Vagina (tissue), 2 donors: ENCODE results near the gene MCCD1. TPM values are rescaled to one million over a fixed set of nuclear protein-coding genes. Genes with fewer than 3 reads are reported as not detected.

Source experiments
- DNase-seq, 2 donors: peaks; one replicate each; pipeline ENCODE4 v3.0.0-alpha.2; 2017; ENCODE audit errors: extremely low spot score in 2 of 2
- H3K27ac ChIP-seq: fragments of 200-600 bp; sonication (generic); one replicate; pipeline ENCODE4 v1.5.1; 2019
- H3K27me3 ChIP-seq: fragments of 200-600 bp; sonication (generic); one replicate; pipeline ENCODE4 v1.5.1; 2019
- H3K36me3 ChIP-seq, 2 donors: fragments of 200-600 bp; sonication (generic); one replicate each; pipeline ENCODE4 v1.5.1; 2017 to 2019
- H3K4me1 ChIP-seq: fragments of 200-600 bp; sonication (generic); one replicate; pipeline ENCODE4 v1.5.1; 2019
- H3K4me3 ChIP-seq, 2 donors: fragments of 200-600 bp; sonication (generic); 1 replicate in 1 of 2; 2 replicates in 1 of 2; pipeline ENCODE4 v1.5.1; 2016 to 2019
- H3K9me3 ChIP-seq: fragments of 200-600 bp; sonication (generic); one replicate; pipeline ENCODE4 v1.5.1; 2019
- POLR2A ChIP-seq, 2 donors: fragments of 450-650 bp; IDR thresholded peaks; one replicate each; pipeline ENCODE4 v1.6.1; 2017; ENCODE audit warnings: antibody characterized with exemption in 2 of 2, mild to moderate bottlenecking in 2 of 2, moderate library complexity in 2 of 2
- POLR2AphosphoS5 ChIP-seq, 2 donors: sonication (generic); formaldehyde crosslinking; IDR thresholded peaks; one replicate each; pipeline ENCODE4 v1.9.0; 2017; ENCODE audit warnings: antibody characterized with exemption in 2 of 2, mild to moderate bottlenecking in 2 of 2, low read depth in 1 of 2; ENCODE audit not compliant: insufficient read depth in 1 of 2
- intact Hi-C: fragments of 100-400 bp; cut with DNase I; formaldehyde crosslinking; loops from one replicate; pipeline ENCODE4 v1.15.1; 2023
- total RNA-seq: library from RNA; depleted of rRNA; stranded (reverse); fragments of >200 nt; gene quantifications from one replicate; pipeline ENCODE4 v1.2.3, GENCODE V29; 2016
- TF ChIP-seq, protein P1 (sequence below), 3 experiments: fragments of 450-650 bp in 2 of 3; fragments of 200-600 bp in 1 of 3; sonication (generic) in 1 of 3; IDR thresholded peaks; one replicate each; pipeline ENCODE4 v1.5.1; 2017 to 2019; ENCODE audit warnings: antibody characterized with exemption in 3 of 3, mild to moderate bottlenecking in 2 of 3, moderate library complexity in 2 of 3

Gene MCCD1
- total RNA-seq, 1 donor from 2014 or later, result not detected

DNA sequence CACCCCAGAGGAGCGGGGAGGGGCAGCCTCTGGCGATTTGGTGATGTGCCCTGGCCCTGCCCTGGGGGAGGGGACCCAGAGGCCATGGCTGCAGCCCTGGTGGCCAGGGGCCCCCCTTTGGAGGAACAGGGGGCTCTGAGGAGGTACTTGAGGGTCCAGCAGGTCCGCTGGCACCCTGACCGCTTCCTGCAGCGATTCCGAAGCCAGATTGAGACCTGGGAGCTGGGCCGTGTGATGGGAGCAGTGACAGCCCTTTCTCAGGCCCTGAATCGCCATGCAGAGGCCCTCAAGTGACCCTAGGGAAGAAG, 29.5 kb downstream of the MCCD1 start:
- no peak for DNase-seq
- H3K4me1 ChIP-seq, result peaks cover 23% of the 10 kb centered on the region
- intact Hi-C loops, result no loop called here
- no peak overlapping the region for H3K27ac ChIP-seq
- TF ChIP-seq, protein P1, sequence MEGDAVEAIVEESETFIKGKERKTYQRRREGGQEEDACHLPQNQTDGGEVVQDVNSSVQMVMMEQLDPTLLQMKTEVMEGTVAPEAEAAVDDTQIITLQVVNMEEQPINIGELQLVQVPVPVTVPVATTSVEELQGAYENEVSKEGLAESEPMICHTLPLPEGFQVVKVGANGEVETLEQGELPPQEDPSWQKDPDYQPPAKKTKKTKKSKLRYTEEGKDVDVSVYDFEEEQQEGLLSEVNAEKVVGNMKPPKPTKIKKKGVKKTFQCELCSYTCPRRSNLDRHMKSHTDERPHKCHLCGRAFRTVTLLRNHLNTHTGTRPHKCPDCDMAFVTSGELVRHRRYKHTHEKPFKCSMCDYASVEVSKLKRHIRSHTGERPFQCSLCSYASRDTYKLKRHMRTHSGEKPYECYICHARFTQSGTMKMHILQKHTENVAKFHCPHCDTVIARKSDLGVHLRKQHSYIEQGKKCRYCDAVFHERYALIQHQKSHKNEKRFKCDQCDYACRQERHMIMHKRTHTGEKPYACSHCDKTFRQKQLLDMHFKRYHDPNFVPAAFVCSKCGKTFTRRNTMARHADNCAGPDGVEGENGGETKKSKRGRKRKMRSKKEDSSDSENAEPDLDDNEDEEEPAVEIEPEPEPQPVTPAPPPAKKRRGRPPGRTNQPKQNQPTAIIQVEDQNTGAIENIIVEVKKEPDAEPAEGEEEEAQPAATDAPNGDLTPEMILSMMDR (IDR thresholded peaks at IDR 0.05), result no peak
- no peak for TF ChIP-seq POLR2A (IDR thresholded peaks at IDR 0.05)
- TF ChIP-seq POLR2AphosphoS5 (IDR thresholded peaks at IDR 0.05; ENCODE audit: insufficient read depth in 1 of 2, low read depth in 1 of 2), result no peak
- peaks cover 0 to 31% of the 10 kb centered on the region in 2 donors for H3K36me3 ChIP-seq
- H3K4me3 ChIP-seq, result no peak overlapping the region
- no peaks in the 10 kb centered on the region for H3K27me3 ChIP-seq
- H3K9me3 ChIP-seq, result no peaks in the 10 kb centered on the region

DNA sequence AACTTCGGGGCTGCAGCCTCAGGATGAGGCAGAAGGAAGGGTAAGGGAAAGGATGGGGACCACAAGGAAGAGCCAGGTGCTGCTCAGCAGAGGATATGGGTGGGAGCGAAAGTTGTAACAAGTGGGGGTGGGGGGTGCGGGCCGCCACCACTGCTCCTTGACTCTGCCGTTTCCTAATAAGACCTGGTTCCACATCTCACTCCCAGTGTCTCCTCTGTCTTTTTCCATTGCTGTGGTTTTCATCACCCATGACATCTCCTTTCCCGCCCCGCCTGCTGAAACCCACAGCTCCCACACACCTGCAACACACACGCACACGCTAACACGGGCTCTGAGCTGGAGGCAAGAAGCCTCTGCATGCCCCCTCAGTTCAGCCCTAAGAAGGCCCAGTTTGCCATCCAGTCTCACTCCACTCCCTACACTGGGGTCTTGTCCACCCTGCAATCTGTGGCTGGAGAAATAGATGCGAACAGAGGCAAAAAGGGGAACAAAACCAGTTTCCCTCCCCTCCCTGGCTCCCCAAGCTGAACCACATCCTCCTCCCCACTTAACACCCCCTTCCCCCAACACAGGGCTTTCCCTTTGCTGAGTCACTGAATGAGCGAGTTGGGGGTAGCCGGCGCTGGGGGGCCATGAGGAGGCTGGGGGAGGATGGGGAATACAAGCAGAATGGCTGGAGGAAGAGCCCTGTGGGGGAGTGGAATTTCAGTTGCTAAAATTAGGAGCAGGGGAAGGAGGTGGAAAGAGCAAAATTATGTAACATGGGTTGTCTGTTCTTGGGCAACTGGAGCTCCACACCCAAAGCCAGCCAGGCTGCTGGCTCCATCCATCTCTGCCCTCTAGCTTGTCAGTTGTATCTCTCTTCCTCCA, 30.1 kb downstream of the MCCD1 start:
- Histone ChIP-seq H3K4me1 (peaks cover 23% of the 10 kb centered on the region), H3K27ac (peak overlapping the region; percentile 18), H3K36me3 (peaks cover 0 to 31% of the 10 kb centered on the region in 2 donors), H3K9me3 (no peaks in the 10 kb centered on the region), H3K4me3 (no peak overlapping the region), H3K27me3 (no peaks in the 10 kb centered on the region)
- DNase-seq, result no peak
- intact Hi-C loops, result no loop called here
- TF ChIP-seq, protein P1 (IDR thresholded peaks at IDR 0.05), result no peak
- no peak for TF ChIP-seq POLR2A (IDR thresholded peaks at IDR 0.05)
- TF ChIP-seq POLR2AphosphoS5 (IDR thresholded peaks at IDR 0.05; ENCODE audit: insufficient read depth in 1 of 2, low read depth in 1 of 2), result no peak

DNA sequence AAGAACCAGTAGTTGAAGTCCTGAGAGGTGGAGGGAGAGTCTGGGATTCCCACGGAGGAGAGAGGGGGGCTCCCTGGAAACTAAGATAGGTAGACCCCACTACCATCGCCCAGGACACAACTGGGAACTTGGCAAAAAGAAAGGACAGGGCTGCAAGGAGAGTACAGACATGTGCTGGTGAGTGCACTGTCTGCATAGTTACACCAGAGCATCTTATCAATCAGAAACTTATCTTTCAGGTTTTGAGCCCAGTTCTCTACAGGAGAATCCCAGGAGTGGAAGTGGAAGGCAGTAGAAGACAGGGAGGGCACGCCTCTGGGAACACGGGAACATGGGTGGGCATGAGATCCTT, 30.8 kb downstream of the MCCD1 start:
- DNase-seq, result no peak
- Histone ChIP-seq H3K4me3 (no peak overlapping the region), H3K27me3 (no peaks in the 10 kb centered on the region), H3K9me3 (no peaks in the 10 kb centered on the region), H3K4me1 (peaks cover 23% of the 10 kb centered on the region), H3K36me3 (peaks cover 0 to 31% of the 10 kb centered on the region in 2 donors), H3K27ac (peak overlapping the region; percentile 18)
- TF ChIP-seq, protein P1 (IDR thresholded peaks at IDR 0.05), result no peak
- TF ChIP-seq POLR2AphosphoS5 (IDR thresholded peaks at IDR 0.05; ENCODE audit: insufficient read depth in 1 of 2, low read depth in 1 of 2), result no peak
- no peak for TF ChIP-seq POLR2A (IDR thresholded peaks at IDR 0.05)
- intact Hi-C loops, result no loop called here

DNA sequence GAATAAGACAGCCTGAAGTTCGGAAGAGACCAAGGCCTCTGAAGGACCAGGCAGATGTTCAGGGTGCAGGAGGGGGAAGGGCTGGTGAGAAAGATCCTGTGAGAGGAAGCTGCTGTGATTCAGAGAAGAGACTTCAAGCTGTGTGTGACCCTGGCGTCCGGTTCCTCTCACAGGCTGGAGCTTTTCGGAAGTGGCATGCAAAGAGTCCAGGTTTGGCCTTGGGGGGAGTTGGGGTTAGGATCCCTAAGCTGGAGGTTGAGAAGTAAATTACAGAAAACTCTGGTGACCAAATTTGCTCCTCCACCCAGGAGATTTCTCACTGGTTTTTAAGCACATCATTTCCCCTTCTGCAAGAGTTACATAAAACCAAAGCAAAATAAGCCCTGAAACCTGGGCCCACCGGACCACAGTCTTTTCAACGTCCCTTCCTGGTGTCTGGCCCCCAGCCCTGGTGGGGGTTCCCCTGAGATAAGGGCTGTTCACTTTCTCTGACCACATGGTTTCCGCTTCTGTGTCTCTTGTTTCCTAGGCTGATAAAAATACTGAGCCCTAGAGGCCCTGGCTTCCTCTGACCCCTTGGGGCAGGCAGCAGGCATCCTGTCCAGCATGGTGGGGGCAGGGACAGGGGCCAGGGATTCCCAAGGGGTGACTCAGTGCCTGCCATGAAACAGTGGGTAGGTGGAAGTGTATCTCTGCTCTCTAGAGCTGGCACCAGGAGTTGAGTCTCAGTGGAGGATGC, 31.4 kb downstream of the MCCD1 start:
- Histone ChIP-seq H3K4me3 (no peak overlapping the region), H3K27me3 (no peaks in the 10 kb centered on the region), H3K4me1 (peaks cover 23% of the 10 kb centered on the region), H3K27ac (peak overlapping the region; percentile 18), H3K36me3 (peaks cover 0 to 31% of the 10 kb centered on the region in 2 donors), H3K9me3 (no peaks in the 10 kb centered on the region)
- intact Hi-C loops, result no loop called here
- TF ChIP-seq POLR2AphosphoS5 (IDR thresholded peaks at IDR 0.05; ENCODE audit: insufficient read depth in 1 of 2, low read depth in 1 of 2) (peak in 1 of 2 donors; percentile 59), POLR2A (IDR thresholded peaks at IDR 0.05) (no peak)
- TF ChIP-seq, protein P1 (IDR thresholded peaks at IDR 0.05), result no peak
- no peak for DNase-seq

DNA sequence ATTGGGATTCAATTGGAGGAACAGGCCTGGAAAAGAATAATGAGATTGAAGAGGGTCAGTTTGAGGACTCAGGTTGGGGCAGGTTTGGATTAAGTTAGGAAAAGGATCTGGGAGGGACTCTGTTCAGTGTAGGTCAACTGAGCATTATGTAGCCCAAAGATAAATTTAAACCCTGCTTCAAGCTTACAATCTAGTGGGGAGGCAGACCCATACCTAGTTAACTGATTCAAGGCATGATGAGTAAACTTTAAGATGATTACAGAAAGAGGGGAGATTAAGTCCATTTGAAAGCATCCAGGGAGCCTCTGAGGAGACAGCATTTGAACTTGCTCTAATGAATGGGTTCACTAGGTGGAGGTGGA, 31.9 kb downstream of the MCCD1 start:
- no peak overlapping the region for H3K4me3 ChIP-seq
- intact Hi-C loops, result no loop called here
- peaks cover 0 to 31% of the 10 kb centered on the region in 2 donors for H3K36me3 ChIP-seq
- H3K9me3 ChIP-seq, result no peaks in the 10 kb centered on the region
- TF ChIP-seq, protein P1 (IDR thresholded peaks at IDR 0.05), result no peak
- no peak for TF ChIP-seq POLR2AphosphoS5 (IDR thresholded peaks at IDR 0.05; ENCODE audit: insufficient read depth in 1 of 2, low read depth in 1 of 2)
- no peak for TF ChIP-seq POLR2A (IDR thresholded peaks at IDR 0.05)
- no peaks in the 10 kb centered on the region for H3K27me3 ChIP-seq
- peaks cover 23% of the 10 kb centered on the region for H3K4me1 ChIP-seq
- peak overlapping the region; percentile 18 for H3K27ac ChIP-seq
- no peak for DNase-seq
